Testis (tissue), 3 donors: ENCODE results near the gene RIC1. TPM values are rescaled to one million over a fixed set of nuclear protein-coding genes. Genes with fewer than 3 reads are reported as not detected.

Experiments used
- DNase-seq: peaks from one replicate; pipeline ENCODE4 v3.0.0-alpha.2; 2019
- H3K27ac ChIP-seq, 2 donors: fragments of 200-600 bp; sonication (generic); one replicate each; pipeline ENCODE4 v1.5.1; 2019
- H3K27me3 ChIP-seq: fragments of 200-600 bp; sonication (generic); one replicate; pipeline ENCODE4 v1.5.1; 2019
- H3K36me3 ChIP-seq: fragments of 200-600 bp; sonication (generic); one replicate; pipeline ENCODE4 v1.5.1; 2017; ENCODE audit warnings: low read depth; ENCODE audit errors: missing control alignments
- H3K4me1 ChIP-seq: fragments of 200-600 bp; sonication (generic); one replicate; pipeline ENCODE4 v1.5.1; 2019
- H3K4me3 ChIP-seq, 2 donors: fragments of 200-600 bp; sonication (generic); one replicate each; pipeline ENCODE4 v1.5.1; 2017 to 2019
- H3K9me3 ChIP-seq: fragments of 200-600 bp; sonication (generic); one replicate; pipeline ENCODE4 v1.5.1; 2017
- CTCF ChIP-seq, 3 experiments: fragments of 450-650 bp in 2 of 3; fragments of 200-600 bp in 1 of 3; sonication (generic) in 1 of 3; IDR thresholded peaks; one replicate each; pipeline ENCODE4 v1.5.1; 2016 to 2019; ENCODE audit warnings: antibody characterized with exemption in 3 of 3, mild to moderate bottlenecking in 2 of 3, moderate library complexity in 1 of 3
- POLR2A ChIP-seq: fragments of 450-650 bp; IDR thresholded peaks from one replicate; pipeline ENCODE4 v1.6.1; 2017; ENCODE audit warnings: antibody characterized with exemption, mild to moderate bottlenecking, moderate library complexity
- WGBS, 2 donors: methylation state at CpG; one replicate each; pipeline ENCODE4 v1.1.5; 2018; 5-methylcytosine and 5-hydroxymethylcytosine counted together
- intact Hi-C: fragments of 100-400 bp; cut with DNase I; formaldehyde crosslinking; loops from one replicate; pipeline ENCODE4 v1.15.1; 2023; ENCODE audit warnings: low total_unique reads
- polyA plus RNA-seq: library from polyadenylated mRNA; stranded (reverse); fragments of 350-450 nt; fragmentation: Illumina TruSeq; extraction: RNeasy Lipid Tissue Mini Kit (QIAGEN cat#74804); gene quantifications from one replicate; pipeline ENCODE4 v1.2.3, GENCODE V29; 2014; ENCODE audit warnings: low read depth, low replicate concordance; ENCODE audit not compliant: insufficient read depth
- total RNA-seq, 2 donors: library from RNA; depleted of rRNA; stranded (reverse); fragments of >200 nt; gene quantifications; one replicate each; pipeline ENCODE4 v1.2.3, GENCODE V29; 2016

The RIC1 gene
- total and polyA plus RNA-seq, 3 donors from 2014 or later = 25.6 to 45.5 (median 44.0) TPM

- H3K4me3 ChIP-seq = no peak overlapping the region
- no peak overlapping the region for H3K27ac ChIP-seq
- intact Hi-C loops = no loop called here
- no peak for DNase-seq
- H3K4me1 ChIP-seq = no peaks in the 10 kb centered on the region
- TF ChIP-seq CTCF (IDR thresholded peaks at IDR 0.05) (no peak), POLR2A (no peak)
- WGBS, 2 donors = 84 to 86% methylated on average over 7 of the region's 7 CpGs
- H3K36me3 ChIP-seq = no peaks in the 10 kb centered on the region
- no peaks in the 10 kb centered on the region for H3K27me3 ChIP-seq
- H3K9me3 ChIP-seq = no peaks in the 10 kb centered on the region
These were observed 70.1 kb downstream of the RIC1 start for GRCh38 chr9:5698810-5699556.

GRCh38 chr9:5708414-5708813, 79.5 kb downstream of the RIC1 start:
- DNase-seq = no peak
- 71 to 93% methylated on average over 1 of the region's 1 CpG for WGBS, 2 donors
- TF ChIP-seq CTCF (IDR thresholded peaks at IDR 0.05) (no peak), POLR2A (no peak)
- Histone ChIP-seq H3K9me3 (no peaks in the 10 kb centered on the region), H3K36me3 (no peaks in the 10 kb centered on the region), H3K27ac (no peak overlapping the region), H3K4me1 (no peaks in the 10 kb centered on the region), H3K27me3 (no peaks in the 10 kb centered on the region), H3K4me3 (no peak overlapping the region)
- intact Hi-C loops = no loop called here

GRCh38 chr9:5712651-5713390, 83.9 kb downstream of the RIC1 start:
- Histone ChIP-seq H3K27me3 (no peaks in the 10 kb centered on the region), H3K9me3 (no peaks in the 10 kb centered on the region), H3K4me1 (no peaks in the 10 kb centered on the region), H3K4me3 (no peak overlapping the region), H3K27ac (no peak overlapping the region), H3K36me3 (no peaks in the 10 kb centered on the region)
- DNase-seq = no peak
- WGBS, 2 donors = 85 to 86% methylated on average over 4 of the region's 4 CpGs
- intact Hi-C loops = no loop called here
- no peak for TF ChIP-seq CTCF (IDR thresholded peaks at IDR 0.05)
- no peak for TF ChIP-seq POLR2A

- DNase-seq = no peak
- 67 to 68% methylated on average over 4 of the region's 4 CpGs for WGBS, 2 donors
- intact Hi-C loops = no loop called here
- no peaks in the 10 kb centered on the region for H3K9me3 ChIP-seq
- no peak overlapping the region for H3K4me3 ChIP-seq
- no peak for TF ChIP-seq CTCF (IDR thresholded peaks at IDR 0.05)
- TF ChIP-seq POLR2A = no peak
- H3K4me1 ChIP-seq = no peaks in the 10 kb centered on the region
- H3K36me3 ChIP-seq = no peaks in the 10 kb centered on the region
- no peaks in the 10 kb centered on the region for H3K27me3 ChIP-seq
- no peak overlapping the region for H3K27ac ChIP-seq
These were observed 85.8 kb downstream of the RIC1 start for GRCh38 chr9:5714501-5715401.
